ENCODE results near the gene MARCHF5. TPM values are rescaled to one million over a fixed set of nuclear protein-coding genes. Genes with fewer than 3 reads are reported as not detected.

Gene MARCHF5
- total RNA-seq, 4 donors from 2014 or later, result 12.3 to 18.5 (median 16.7) TPM

DNA sequence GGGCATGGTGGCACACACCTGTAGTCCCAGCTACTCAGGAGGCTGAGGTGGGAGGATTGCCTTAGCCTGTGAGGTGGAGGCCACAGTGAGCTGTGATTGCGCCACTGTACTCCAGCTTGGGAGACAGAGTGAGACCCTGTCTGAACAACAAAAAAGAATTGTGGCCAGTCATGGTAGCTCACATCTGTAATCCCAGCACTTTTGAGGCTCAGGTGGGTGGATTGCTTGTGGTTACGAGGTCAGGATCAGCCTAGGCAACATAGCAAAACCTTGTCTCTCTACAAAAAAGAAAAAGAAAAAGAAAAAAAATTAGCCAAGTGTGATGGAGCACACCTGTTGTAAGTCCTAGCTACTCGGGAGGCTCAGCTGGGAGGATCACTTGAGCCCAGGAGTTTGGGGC is 22.8 kb downstream of the MARCHF5 start:
- WGBS, result 95% methylated on average over 3 of the region's 3 CpGs
- intact Hi-C loops (cut with DNase I), result no loop called here

DNA sequence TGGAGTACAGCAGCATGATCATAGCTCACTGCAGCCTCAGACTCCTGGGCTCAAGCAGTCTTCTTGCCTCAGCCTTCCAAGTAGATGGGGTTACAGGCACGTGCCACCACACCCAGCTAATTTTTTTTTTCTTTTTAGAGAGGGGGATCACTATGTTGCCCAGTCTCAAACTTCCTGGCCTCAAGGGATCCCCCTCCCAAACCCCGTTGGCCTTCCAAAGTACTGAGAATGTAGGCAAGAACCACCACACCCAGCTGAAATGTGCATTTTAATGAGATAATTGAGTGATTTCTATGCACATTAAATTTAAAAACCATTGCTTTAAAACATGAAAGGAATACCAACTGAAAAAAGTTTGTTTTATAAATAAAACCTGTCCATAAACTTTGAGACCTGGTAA is 25.6 kb downstream of the MARCHF5 start:
- intact Hi-C loops (cut with DNase I), result no loop called here
- Histone ChIP-seq H3K4me1 (peaks cover 5 to 8% (median 8%) of the 10 kb centered on the region in 4 donors), H3K27ac (replicated peaks in 1 of 4) (no peak overlapping the region), H3K27me3 (no peaks in the 10 kb centered on the region), H3K9me3 (no peaks in the 10 kb centered on the region), H3K4me3 (no peak overlapping the region), H3K36me3 (peaks cover 0 to 45% (median 26%) of the 10 kb centered on the region in 4 donors)
- TF ChIP-seq EP300 (IDR thresholded peaks at IDR 0.05) (no peak), POLR2A (IDR thresholded peaks at IDR 0.05; ENCODE audit: low read depth) (no peak)
- TF ChIP-seq, protein P1, sequence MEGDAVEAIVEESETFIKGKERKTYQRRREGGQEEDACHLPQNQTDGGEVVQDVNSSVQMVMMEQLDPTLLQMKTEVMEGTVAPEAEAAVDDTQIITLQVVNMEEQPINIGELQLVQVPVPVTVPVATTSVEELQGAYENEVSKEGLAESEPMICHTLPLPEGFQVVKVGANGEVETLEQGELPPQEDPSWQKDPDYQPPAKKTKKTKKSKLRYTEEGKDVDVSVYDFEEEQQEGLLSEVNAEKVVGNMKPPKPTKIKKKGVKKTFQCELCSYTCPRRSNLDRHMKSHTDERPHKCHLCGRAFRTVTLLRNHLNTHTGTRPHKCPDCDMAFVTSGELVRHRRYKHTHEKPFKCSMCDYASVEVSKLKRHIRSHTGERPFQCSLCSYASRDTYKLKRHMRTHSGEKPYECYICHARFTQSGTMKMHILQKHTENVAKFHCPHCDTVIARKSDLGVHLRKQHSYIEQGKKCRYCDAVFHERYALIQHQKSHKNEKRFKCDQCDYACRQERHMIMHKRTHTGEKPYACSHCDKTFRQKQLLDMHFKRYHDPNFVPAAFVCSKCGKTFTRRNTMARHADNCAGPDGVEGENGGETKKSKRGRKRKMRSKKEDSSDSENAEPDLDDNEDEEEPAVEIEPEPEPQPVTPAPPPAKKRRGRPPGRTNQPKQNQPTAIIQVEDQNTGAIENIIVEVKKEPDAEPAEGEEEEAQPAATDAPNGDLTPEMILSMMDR (IDR thresholded peaks at IDR 0.05), result no peak
- DNase-seq (ENCODE audit: extremely low spot score), result no peak
- WGBS, result 93% methylated on average over 2 of the region's 2 CpGs

More for the DNA sequence above, 22.8 kb downstream of the MARCHF5 start:
- Histone ChIP-seq H3K4me1 (peaks cover 5 to 19% (median 14%) of the 10 kb centered on the region in 4 donors), H3K27me3 (no peaks in the 10 kb centered on the region), H3K4me3 (no peak overlapping the region), H3K27ac (replicated peaks in 1 of 4) (no peak overlapping the region), H3K36me3 (peaks cover 0 to 48% (median 30%) of the 10 kb centered on the region in 4 donors), H3K9me3 (no peaks in the 10 kb centered on the region)
- TF ChIP-seq POLR2AphosphoS5 (IDR thresholded peaks at IDR 0.05) (no peak), POLR2A (IDR thresholded peaks at IDR 0.05; ENCODE audit: low read depth) (no peak), EP300 (IDR thresholded peaks at IDR 0.05) (no peak)
- TF ChIP-seq, protein P1 (IDR thresholded peaks at IDR 0.05), result no peak
- DNase-seq (ENCODE audit: extremely low spot score), result no peak

DNA sequence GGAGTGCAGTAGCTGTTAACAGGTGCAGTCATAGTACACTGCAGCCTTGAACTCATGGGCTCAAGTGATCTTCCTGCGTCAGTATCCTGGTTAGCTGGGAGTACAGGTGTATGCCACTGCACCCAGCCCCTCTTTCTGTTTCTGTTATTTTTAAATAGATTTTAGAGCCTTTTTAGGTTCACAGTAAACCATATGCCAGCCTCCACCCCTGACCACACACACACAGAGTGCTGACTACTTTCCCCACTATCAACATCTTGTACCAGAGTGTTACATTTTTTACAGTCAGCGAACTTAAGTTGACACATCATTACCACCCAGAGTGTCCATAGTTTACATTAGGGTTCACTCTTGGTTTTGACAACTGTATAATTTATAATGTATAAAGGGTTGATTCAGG is 32.1 kb downstream of the MARCHF5 start:
- WGBS, result 72% methylated on average over 2 of the region's 2 CpGs
- no peak overlapping the region for H3K4me3 ChIP-seq
- TF ChIP-seq POLR2A (IDR thresholded peaks at IDR 0.05; ENCODE audit: low read depth) (no peak), POLR2AphosphoS5 (IDR thresholded peaks at IDR 0.05) (no peak), EP300 (IDR thresholded peaks at IDR 0.05) (no peak)
- TF ChIP-seq, protein P1 (IDR thresholded peaks at IDR 0.05), result no peak
- H3K36me3 ChIP-seq, result peaks cover 0 to 14% (median 4%) of the 10 kb centered on the region in 4 donors
- H3K27me3 ChIP-seq, result no peaks in the 10 kb centered on the region
- DNase-seq (ENCODE audit: extremely low spot score), result no peak
- H3K4me1 ChIP-seq, result peaks cover 4 to 18% (median 12%) of the 10 kb centered on the region in 4 donors
- H3K27ac ChIP-seq (replicated peaks in 1 of 4), result no peak overlapping the region
- H3K9me3 ChIP-seq, result no peaks in the 10 kb centered on the region
- intact Hi-C loops (cut with DNase I), result no loop called here

DNA sequence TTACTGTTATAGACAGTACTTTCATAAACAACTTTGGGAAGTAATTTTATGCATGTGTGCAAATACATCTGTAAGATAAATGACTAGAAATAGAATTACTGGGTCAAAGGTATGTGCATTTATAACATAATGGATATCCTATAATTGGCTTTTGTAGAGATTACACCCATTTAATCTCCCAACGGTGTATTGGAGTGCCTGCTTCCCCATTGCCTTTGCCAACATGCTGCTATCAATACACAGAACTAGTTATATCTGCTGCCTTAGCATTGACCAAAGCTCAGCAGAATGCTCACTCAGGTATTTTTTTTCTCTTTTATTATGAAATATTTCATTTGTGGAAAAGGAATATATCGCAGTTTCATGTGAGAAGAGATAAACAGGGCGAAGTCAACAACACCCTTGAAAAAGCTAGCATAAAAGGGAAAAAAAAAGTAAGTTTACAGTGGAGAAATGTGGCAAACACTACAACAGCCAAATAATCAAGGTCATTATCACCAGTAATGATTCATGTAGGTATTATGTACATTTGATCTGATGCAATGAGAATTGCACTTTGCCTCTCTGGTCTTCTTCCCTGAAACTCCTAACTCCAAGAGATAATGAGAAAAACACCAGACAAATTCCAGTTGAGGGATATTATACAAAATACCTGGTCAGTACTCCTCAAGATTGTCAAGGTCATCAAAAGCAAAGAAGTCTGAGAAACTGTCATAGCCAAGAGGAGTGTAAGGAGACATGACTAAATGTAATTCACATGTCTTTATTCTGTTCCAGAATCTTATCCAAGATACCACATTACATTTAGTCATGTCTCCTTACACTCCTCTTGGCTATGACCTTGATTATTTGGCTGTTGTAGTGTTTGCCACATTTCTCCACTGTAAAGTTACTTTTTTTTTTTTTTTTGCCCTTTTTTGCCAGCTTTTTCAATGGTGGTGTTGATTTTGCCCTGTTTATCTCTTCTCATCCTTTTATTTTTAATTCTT is 36.8 kb downstream of the MARCHF5 start:
- H3K27me3 ChIP-seq, result no peaks in the 10 kb centered on the region
- no peak overlapping the region for H3K27ac ChIP-seq (replicated peaks in 1 of 4)
- no peak for DNase-seq (ENCODE audit: extremely low spot score)
- intact Hi-C loops (cut with DNase I), result no loop called here
- no peak overlapping the region for H3K4me3 ChIP-seq
- H3K36me3 ChIP-seq, result no peaks in the 10 kb centered on the region
- WGBS, result 90% methylated on average over 3 of the region's 3 CpGs
- peaks cover 4 to 17% (median 14%) of the 10 kb centered on the region in 4 donors for H3K4me1 ChIP-seq
- TF ChIP-seq, protein P1 (IDR thresholded peaks at IDR 0.05), result no peak
- TF ChIP-seq EP300 (IDR thresholded peaks at IDR 0.05) (no peak), POLR2A (IDR thresholded peaks at IDR 0.05; ENCODE audit: low read depth) (no peak), POLR2AphosphoS5 (IDR thresholded peaks at IDR 0.05) (no peak)
- H3K9me3 ChIP-seq, result no peaks in the 10 kb centered on the region
